Measurements from ENCODE around the gene ATP6V0B.

Gene ATP6V0B

GRCh38 chr1:43994071-43994470 is 19.3 kb downstream of the ATP6V0B start:
- peaks cover 37% of the 10 kb centered on the region for H3K4me1 ChIP-seq (ENCODE audit: control insufficient read depth, insufficient read depth, low read length)
- no peak overlapping the region for H3K9ac ChIP-seq (ENCODE audit: low read length)
- no peak overlapping the region for H3K4me3 ChIP-seq (ENCODE audit: low read length)
- no peaks in the 10 kb centered on the region for H3K36me3 ChIP-seq (ENCODE audit: control insufficient read depth, insufficient read depth, low read length)
- H3K9me3 ChIP-seq (ENCODE audit: control insufficient read depth, low read length): no peaks in the 10 kb centered on the region
- no peaks in the 10 kb centered on the region for H3K27me3 ChIP-seq (ENCODE audit: control insufficient read depth, insufficient read depth, low read length)

DNA sequence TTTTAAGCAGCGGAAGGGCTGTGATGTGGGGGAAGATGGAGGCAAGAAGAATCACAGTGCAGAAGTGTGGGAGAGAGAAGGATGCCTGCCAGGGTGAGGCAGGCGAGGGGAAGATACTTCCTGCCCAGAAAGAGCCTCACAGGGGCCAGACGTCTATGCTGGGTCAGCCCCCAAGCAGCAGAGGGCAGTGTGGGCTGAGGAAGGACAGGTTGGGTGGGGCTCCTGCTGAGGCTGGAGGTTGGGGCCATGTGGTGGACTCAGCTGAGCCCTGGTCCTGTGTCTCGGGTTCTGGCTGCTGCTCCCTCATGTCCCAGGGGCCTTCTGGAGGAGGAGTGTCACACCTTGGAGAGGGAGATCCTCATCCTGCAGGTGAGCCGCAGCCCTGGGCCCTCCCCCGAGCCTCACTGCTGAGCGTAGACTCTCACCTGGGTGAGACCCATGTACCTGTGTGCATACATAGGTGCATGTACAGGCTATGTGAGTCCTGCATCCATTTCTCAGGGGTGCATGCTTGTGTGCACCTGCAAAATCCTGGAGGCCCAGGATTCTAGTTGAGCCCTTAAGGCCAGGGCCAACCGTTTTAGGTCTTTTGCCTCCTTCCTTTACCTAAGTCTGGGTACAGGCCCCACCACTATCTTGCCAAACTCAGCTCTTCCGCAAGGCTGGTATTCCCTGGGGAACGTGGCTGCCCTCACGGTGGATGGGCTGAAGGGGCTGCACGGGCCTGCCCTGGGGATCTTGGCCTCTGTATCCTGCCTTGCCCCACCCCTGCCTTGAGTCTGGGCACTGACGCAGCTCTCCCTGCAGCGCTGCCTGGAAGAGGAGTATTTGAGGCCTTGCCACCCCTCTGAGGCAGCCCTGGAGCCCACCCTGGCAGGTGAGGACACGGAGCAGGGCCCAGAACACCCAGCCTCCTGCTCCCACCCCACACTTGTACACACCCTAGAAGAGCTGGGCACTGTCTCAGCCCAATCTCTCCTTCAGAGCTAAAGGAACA is 20.3 kb downstream of the ATP6V0B start:
- H3K27me3 ChIP-seq (ENCODE audit: control insufficient read depth, insufficient read depth, low read length): no peaks in the 10 kb centered on the region
- H3K9me3 ChIP-seq (ENCODE audit: control insufficient read depth, low read length): no peaks in the 10 kb centered on the region
- H3K4me1 ChIP-seq (ENCODE audit: control insufficient read depth, insufficient read depth, low read length): peaks cover 37% of the 10 kb centered on the region
- no peak overlapping the region for H3K4me3 ChIP-seq (ENCODE audit: low read length)
- H3K36me3 ChIP-seq (ENCODE audit: control insufficient read depth, insufficient read depth, low read length): no peaks in the 10 kb centered on the region
- H3K9ac ChIP-seq (ENCODE audit: low read length): no peak overlapping the region

DNA sequence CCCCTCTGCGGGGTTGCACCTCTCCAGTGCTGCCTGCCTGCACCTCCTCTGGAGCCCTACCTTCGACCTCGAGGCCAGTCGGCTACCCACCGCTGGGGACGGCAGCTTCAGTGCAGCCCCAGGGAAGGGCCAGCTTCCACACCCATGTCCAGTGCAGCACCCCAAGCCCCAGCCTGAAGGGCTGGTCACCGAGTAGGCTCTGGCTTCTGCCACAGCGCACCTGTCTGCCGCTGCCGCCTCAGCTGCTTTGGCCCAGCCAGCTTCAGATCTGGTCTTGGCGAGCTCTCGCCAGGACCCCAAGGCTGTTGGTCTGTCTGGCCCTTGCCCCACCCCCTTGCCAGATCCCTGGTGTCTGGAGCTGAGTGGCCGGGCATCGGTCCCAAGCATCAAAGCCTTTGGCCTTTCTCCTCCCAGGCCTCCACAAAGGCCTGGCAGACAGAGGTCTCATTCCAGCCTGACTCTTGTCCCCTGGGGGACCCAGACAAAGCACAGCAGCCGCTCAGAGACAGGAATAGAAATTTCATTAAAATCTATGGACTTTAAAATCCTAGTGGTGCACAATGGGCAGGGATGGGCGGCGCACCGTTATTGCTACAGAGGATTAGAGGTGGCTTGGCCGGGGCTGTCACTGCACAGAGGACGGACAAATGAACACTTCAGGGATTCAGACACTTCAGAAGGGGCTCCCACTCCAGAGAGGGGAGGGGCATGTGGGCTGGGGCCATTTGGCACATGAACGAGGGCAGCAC is 21.4 kb downstream of the ATP6V0B start:
- no peaks in the 10 kb centered on the region for H3K27me3 ChIP-seq (ENCODE audit: control insufficient read depth, insufficient read depth, low read length)
- no peaks in the 10 kb centered on the region for H3K36me3 ChIP-seq (ENCODE audit: control insufficient read depth, insufficient read depth, low read length)
- no peak overlapping the region for H3K4me3 ChIP-seq (ENCODE audit: low read length)
- no peaks in the 10 kb centered on the region for H3K9me3 ChIP-seq (ENCODE audit: control insufficient read depth, low read length)
- H3K9ac ChIP-seq (ENCODE audit: low read length): no peak overlapping the region
- H3K4me1 ChIP-seq (ENCODE audit: control insufficient read depth, insufficient read depth, low read length): peaks cover 33% of the 10 kb centered on the region

DNA sequence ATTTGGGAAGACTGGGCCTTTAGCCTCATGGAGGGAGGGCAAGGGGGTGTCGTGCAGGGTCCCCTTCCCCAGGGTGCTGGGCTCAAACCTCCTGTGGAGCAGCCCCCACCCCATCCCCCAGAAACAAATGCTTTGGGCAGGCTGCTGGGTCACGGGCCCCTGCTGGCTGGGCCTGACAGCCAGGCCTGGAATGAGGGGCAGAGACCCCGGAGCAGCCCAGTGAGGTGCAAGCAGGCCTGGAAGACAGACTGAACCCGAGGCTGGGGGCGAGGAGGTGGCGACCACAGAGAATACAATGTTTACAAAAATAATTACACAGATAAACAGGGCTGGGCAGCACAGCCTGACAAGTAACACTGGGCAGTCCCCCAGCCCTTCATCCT is 22.0 kb downstream of the ATP6V0B start:
- H3K4me3 ChIP-seq (ENCODE audit: low read length): no peak overlapping the region
- H3K27me3 ChIP-seq (ENCODE audit: control insufficient read depth, insufficient read depth, low read length): no peaks in the 10 kb centered on the region
- H3K9me3 ChIP-seq (ENCODE audit: control insufficient read depth, low read length): no peaks in the 10 kb centered on the region
- H3K4me1 ChIP-seq (ENCODE audit: control insufficient read depth, insufficient read depth, low read length): peaks cover 31% of the 10 kb centered on the region
- H3K9ac ChIP-seq (ENCODE audit: low read length): no peak overlapping the region
- H3K36me3 ChIP-seq (ENCODE audit: control insufficient read depth, insufficient read depth, low read length): no peaks in the 10 kb centered on the region

- H3K36me3 ChIP-seq (ENCODE audit: control insufficient read depth, insufficient read depth, low read length): no peaks in the 10 kb centered on the region
- peaks cover 25% of the 10 kb centered on the region for H3K4me1 ChIP-seq (ENCODE audit: control insufficient read depth, insufficient read depth, low read length)
- no peak overlapping the region for H3K4me3 ChIP-seq (ENCODE audit: low read length)
- H3K27me3 ChIP-seq (ENCODE audit: control insufficient read depth, insufficient read depth, low read length): no peaks in the 10 kb centered on the region
- H3K9me3 ChIP-seq (ENCODE audit: control insufficient read depth, low read length): no peaks in the 10 kb centered on the region
- peak overlapping the region; percentile 57 for H3K9ac ChIP-seq (ENCODE audit: low read length)
Observed at GRCh38 chr1:43997295-43997999, 22.7 kb downstream of the ATP6V0B start.

DNA sequence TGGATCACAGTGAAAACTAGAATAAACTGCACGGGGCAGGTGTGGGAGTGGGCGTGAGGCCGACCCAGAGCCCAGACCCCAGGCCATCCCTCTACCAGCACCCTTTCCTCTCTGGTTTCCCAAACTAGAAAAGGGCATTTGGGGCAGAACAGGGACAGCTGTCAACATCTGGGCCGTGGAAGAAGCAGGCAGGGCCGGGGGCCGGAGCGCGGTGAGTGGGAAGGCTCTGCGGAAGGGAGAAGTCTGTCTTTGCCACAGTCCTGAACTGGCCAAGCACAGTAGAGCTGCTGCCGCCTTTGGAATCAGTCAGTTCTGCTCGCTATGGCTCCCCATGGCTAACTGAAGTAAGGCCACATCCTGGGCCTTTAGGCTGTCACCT is 23.2 kb downstream of the ATP6V0B start:
- Histone ChIP-seq H3K9ac (ENCODE audit: low read length) (peak overlapping the region; percentile 57), H3K4me3 (ENCODE audit: low read length) (no peak overlapping the region), H3K36me3 (ENCODE audit: control insufficient read depth, insufficient read depth, low read length) (no peaks in the 10 kb centered on the region), H3K27me3 (ENCODE audit: control insufficient read depth, insufficient read depth, low read length) (no peaks in the 10 kb centered on the region), H3K4me1 (ENCODE audit: control insufficient read depth, insufficient read depth, low read length) (peaks cover 20% of the 10 kb centered on the region), H3K9me3 (ENCODE audit: control insufficient read depth, low read length) (no peaks in the 10 kb centered on the region)

DNA sequence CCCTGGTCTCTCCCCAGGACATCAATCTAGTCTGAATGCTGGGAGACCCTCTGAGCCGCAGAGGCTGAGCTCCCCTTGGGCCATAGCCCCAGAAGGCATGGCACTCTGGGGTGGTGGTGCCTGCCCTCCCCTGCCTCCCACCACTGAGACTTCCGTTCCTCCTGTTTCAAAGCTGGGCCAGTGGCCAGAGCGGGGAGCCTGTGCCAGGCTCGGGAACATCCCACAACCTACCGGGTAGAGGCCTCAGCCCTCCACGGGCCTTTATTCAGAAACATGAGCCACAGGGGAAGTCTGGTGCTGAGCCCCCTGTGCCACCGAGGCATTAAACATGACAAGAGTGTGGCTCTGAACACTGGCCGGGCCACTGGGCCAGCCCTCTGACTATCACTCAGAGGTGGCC is 24.7 kb downstream of the ATP6V0B start:
- Histone ChIP-seq H3K4me3 (ENCODE audit: low read length) (no peak overlapping the region), H3K4me1 (ENCODE audit: control insufficient read depth, insufficient read depth, low read length) (peaks cover 20% of the 10 kb centered on the region), H3K27me3 (ENCODE audit: control insufficient read depth, insufficient read depth, low read length) (no peaks in the 10 kb centered on the region), H3K9ac (ENCODE audit: low read length) (no peak overlapping the region), H3K9me3 (ENCODE audit: control insufficient read depth, low read length) (no peaks in the 10 kb centered on the region), H3K36me3 (ENCODE audit: control insufficient read depth, insufficient read depth, low read length) (no peaks in the 10 kb centered on the region)

DNA sequence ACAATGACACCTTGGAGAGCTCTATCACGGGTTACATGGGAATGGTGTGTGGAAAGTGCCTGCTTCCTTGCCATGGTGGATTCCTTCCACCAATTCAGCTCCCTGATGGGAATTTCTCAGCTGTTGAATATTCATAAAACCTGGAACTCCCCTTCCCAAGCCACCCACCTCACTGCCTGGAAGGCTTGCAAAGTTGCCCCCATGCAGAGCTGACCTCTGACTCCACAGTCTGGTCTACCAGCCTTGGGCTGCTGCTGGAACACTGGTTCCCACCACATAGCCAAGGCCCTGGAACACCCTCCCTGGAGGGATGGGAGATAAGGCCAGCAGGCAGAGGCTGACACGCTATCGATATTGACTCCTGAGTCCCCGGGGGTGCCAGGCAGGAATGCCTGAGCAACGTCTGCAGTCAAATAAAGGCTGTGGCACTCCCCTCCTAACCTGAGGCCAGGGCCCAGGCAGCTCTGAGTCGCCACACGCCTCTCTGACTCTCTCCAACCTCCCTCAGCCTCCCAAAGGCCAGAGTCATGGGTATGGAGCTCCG is 25.4 kb downstream of the ATP6V0B start:
- H3K36me3 ChIP-seq (ENCODE audit: control insufficient read depth, insufficient read depth, low read length): no peaks in the 10 kb centered on the region
- H3K27me3 ChIP-seq (ENCODE audit: control insufficient read depth, insufficient read depth, low read length): no peaks in the 10 kb centered on the region
- H3K4me1 ChIP-seq (ENCODE audit: control insufficient read depth, insufficient read depth, low read length): peaks cover 20% of the 10 kb centered on the region
- H3K9ac ChIP-seq (ENCODE audit: low read length): no peak overlapping the region
- no peaks in the 10 kb centered on the region for H3K9me3 ChIP-seq (ENCODE audit: control insufficient read depth, low read length)
- no peak overlapping the region for H3K4me3 ChIP-seq (ENCODE audit: low read length)

- no peak overlapping the region for H3K4me3 ChIP-seq (ENCODE audit: low read length)
- no peak overlapping the region for H3K9ac ChIP-seq (ENCODE audit: low read length)
- no peaks in the 10 kb centered on the region for H3K36me3 ChIP-seq (ENCODE audit: control insufficient read depth, insufficient read depth, low read length)
- H3K27me3 ChIP-seq (ENCODE audit: control insufficient read depth, insufficient read depth, low read length): no peaks in the 10 kb centered on the region
- H3K9me3 ChIP-seq (ENCODE audit: control insufficient read depth, low read length): no peaks in the 10 kb centered on the region
- peaks cover 17% of the 10 kb centered on the region for H3K4me1 ChIP-seq (ENCODE audit: control insufficient read depth, insufficient read depth, low read length)
Observed at GRCh38 chr1:44002165-44002564, 27.4 kb downstream of the ATP6V0B start.

DNA sequence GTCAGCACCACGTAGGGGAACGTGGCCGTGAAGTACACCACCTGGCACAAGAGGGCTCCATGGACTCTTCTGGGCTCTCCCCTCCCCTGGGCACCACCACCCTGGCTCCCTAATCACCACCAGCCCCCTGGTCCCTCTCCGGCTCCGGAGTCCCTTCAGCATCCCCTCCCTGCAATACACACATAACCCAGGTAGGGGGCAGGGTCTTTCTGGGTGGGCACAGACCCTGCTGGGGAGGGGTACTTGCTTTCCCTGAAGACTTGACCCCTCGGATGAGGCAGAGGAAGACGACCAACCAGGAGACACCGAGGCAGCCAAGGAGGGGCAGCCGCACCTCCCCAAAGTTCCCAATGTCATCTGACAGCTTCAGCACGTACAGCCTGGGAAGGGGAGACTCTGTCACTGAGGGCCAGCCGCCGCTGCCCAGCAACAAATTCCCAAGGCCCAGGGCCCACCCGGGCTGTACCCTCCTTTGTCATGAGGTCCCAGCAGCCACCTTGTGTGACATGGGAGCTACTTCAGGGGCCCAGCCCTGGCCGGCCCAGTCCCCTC is 27.9 kb downstream of the ATP6V0B start:
- Histone ChIP-seq H3K36me3 (ENCODE audit: control insufficient read depth, insufficient read depth, low read length) (no peaks in the 10 kb centered on the region), H3K4me1 (ENCODE audit: control insufficient read depth, insufficient read depth, low read length) (peaks cover 12% of the 10 kb centered on the region), H3K9ac (ENCODE audit: low read length) (no peak overlapping the region), H3K27me3 (ENCODE audit: control insufficient read depth, insufficient read depth, low read length) (no peaks in the 10 kb centered on the region), H3K9me3 (ENCODE audit: control insufficient read depth, low read length) (no peaks in the 10 kb centered on the region), H3K4me3 (ENCODE audit: low read length) (no peak overlapping the region)

DNA sequence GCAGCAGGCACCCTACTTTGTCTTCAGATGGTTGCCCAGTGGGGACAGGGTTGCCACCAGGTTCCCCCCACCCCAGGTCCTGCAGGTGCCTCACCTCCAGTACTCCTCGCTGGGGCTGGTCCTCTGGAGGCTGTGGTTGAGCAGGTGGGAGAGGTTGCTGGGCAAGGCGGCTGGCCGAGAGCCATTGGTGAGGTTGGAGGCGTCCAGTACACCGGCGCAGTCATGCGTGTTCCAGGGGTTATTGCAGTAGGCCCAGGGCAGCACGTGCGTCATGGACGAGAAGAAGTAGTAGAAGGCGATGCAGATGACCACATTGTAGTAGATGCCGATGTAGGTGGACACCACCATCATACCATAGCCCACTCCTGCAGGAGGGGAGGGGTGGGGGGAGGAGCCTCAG is 33.5 kb downstream of the ATP6V0B start:
- H3K9me3 ChIP-seq (ENCODE audit: control insufficient read depth, low read length): no peaks in the 10 kb centered on the region
- peaks cover 7% of the 10 kb centered on the region for H3K4me1 ChIP-seq (ENCODE audit: control insufficient read depth, insufficient read depth, low read length)
- no peaks in the 10 kb centered on the region for H3K36me3 ChIP-seq (ENCODE audit: control insufficient read depth, insufficient read depth, low read length)
- H3K4me3 ChIP-seq (ENCODE audit: low read length): no peak overlapping the region
- no peaks in the 10 kb centered on the region for H3K27me3 ChIP-seq (ENCODE audit: control insufficient read depth, insufficient read depth, low read length)
- H3K9ac ChIP-seq (ENCODE audit: low read length): no peak overlapping the region

Data from mucosa of stomach (tissue), 1 donor.